ENCODE measurements around the gene MYT1. TPM values are rescaled to one million over a fixed set of nuclear protein-coding genes. Genes with fewer than 3 reads are reported as not detected.

MYT1 gene
- total RNA-seq, 4 donors from 2014 or later, result not detected

GRCh38 chr20:64225171-64225595, 60.9 kb downstream of the MYT1 start:
- WGBS, result 93% methylated on average over 14 of the region's 14 CpGs
- Histone ChIP-seq H3K27ac (replicated peaks in 1 of 4) (no peak overlapping the region), H3K9me3 (no peaks in the 10 kb centered on the region), H3K36me3 (no peaks in the 10 kb centered on the region), H3K4me3 (no peak overlapping the region), H3K27me3 (peaks cover 0 to 41% (median 0%) of the 10 kb centered on the region in 4 donors), H3K4me1 (peaks cover 9 to 29% (median 15%) of the 10 kb centered on the region in 4 donors)
- intact Hi-C loops (cut with DNase I), result no loop called here
- no peak for DNase-seq (ENCODE audit: extremely low spot score)
- TF ChIP-seq POLR2AphosphoS5 (IDR thresholded peaks at IDR 0.05) (no peak), POLR2A (IDR thresholded peaks at IDR 0.05; ENCODE audit: low read depth) (no peak), EP300 (IDR thresholded peaks at IDR 0.05) (no peak)
- TF ChIP-seq, protein P1, sequence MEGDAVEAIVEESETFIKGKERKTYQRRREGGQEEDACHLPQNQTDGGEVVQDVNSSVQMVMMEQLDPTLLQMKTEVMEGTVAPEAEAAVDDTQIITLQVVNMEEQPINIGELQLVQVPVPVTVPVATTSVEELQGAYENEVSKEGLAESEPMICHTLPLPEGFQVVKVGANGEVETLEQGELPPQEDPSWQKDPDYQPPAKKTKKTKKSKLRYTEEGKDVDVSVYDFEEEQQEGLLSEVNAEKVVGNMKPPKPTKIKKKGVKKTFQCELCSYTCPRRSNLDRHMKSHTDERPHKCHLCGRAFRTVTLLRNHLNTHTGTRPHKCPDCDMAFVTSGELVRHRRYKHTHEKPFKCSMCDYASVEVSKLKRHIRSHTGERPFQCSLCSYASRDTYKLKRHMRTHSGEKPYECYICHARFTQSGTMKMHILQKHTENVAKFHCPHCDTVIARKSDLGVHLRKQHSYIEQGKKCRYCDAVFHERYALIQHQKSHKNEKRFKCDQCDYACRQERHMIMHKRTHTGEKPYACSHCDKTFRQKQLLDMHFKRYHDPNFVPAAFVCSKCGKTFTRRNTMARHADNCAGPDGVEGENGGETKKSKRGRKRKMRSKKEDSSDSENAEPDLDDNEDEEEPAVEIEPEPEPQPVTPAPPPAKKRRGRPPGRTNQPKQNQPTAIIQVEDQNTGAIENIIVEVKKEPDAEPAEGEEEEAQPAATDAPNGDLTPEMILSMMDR (IDR thresholded peaks at IDR 0.05), result no peak

- peaks cover 0 to 41% (median 0%) of the 10 kb centered on the region in 4 donors for H3K27me3 ChIP-seq
- H3K36me3 ChIP-seq, result no peaks in the 10 kb centered on the region
- H3K4me1 ChIP-seq, result peaks cover 9 to 29% (median 15%) of the 10 kb centered on the region in 4 donors
- no peak overlapping the region for H3K4me3 ChIP-seq
- no peak for DNase-seq (ENCODE audit: extremely low spot score)
- H3K9me3 ChIP-seq, result no peaks in the 10 kb centered on the region
- intact Hi-C loops (cut with DNase I), result no loop called here
- H3K27ac ChIP-seq (replicated peaks in 1 of 4), result no peak overlapping the region
- WGBS, result 90% methylated on average over 10 of the region's 14 CpGs
- TF ChIP-seq EP300 (IDR thresholded peaks at IDR 0.05) (no peak), POLR2AphosphoS5 (IDR thresholded peaks at IDR 0.05) (no peak), POLR2A (IDR thresholded peaks at IDR 0.05; ENCODE audit: low read depth) (no peak)
- TF ChIP-seq, protein P1 (IDR thresholded peaks at IDR 0.05), result no peak
Observed at GRCh38 chr20:64225828-64226598, 61.8 kb downstream of the MYT1 start.

DNA sequence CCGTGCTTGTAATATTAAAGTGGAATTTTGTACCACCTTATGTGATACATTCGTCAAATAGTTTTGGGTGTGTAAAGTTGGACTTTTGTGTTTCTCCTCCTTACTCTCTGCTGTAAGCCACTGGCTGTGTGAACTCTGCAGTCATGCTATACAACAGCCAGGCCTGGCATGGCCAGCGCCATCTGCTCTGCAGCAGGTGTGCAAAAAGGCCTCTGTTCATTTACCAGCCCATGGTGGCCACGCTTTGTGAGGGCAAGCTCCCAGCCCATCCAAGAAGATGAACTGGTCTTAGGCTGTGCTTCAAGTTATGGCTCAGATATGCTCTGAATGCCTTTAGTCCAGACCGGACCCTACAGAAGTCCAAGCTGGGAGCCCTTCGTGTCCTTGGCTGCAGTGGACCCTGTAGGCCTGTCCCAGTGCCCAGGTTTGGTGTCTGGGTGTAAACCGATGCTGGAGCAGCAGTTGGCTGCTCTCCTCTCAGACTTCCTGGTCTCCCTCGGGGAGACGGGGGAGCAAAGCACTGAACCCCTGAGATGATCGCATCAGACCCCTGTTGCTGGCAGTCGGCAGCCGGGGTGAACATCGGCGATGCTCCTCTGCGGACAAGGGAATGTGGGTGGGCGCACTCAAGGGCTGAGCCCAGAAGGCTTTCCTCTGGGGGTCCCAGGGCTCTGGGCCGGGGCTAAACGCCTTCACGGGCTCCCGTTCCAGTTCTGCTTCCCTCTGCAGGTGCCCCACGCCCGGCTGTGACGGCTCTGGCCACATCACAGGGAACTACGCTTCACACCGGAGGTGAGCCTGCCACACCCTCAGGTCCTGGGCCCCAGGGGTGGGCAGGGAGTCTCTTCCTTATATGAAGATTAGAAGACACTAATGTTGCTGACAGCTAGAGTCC, 62.7 kb downstream of the MYT1 start:
- WGBS, result 91% methylated on average over 24 of the region's 25 CpGs
- intact Hi-C loops (cut with DNase I), result no loop called here
- peaks cover 0 to 41% (median 0%) of the 10 kb centered on the region in 4 donors for H3K27me3 ChIP-seq

GRCh38 chr20:64228086-64228653, 63.9 kb downstream of the MYT1 start:
- intact Hi-C loops (cut with DNase I), result no loop called here
- Histone ChIP-seq H3K36me3 (no peaks in the 10 kb centered on the region), H3K27ac (replicated peaks in 1 of 4) (no peak overlapping the region), H3K4me3 (no peak overlapping the region), H3K27me3 (peaks cover 0 to 37% (median 0%) of the 10 kb centered on the region in 4 donors), H3K9me3 (no peaks in the 10 kb centered on the region), H3K4me1 (peaks cover 9 to 25% (median 14%) of the 10 kb centered on the region in 4 donors)
- TF ChIP-seq EP300 (IDR thresholded peaks at IDR 0.05) (no peak), POLR2AphosphoS5 (IDR thresholded peaks at IDR 0.05) (no peak), POLR2A (IDR thresholded peaks at IDR 0.05; ENCODE audit: low read depth) (no peak)
- TF ChIP-seq, protein P1 (IDR thresholded peaks at IDR 0.05), result no peak
- no peak for DNase-seq (ENCODE audit: extremely low spot score)
- WGBS, result 86% methylated on average over 8 of the region's 8 CpGs

More for the DNA sequence above, 62.7 kb downstream of the MYT1 start:
- Histone ChIP-seq H3K4me1 (peaks cover 9 to 29% (median 15%) of the 10 kb centered on the region in 4 donors), H3K9me3 (no peaks in the 10 kb centered on the region), H3K27ac (replicated peaks in 1 of 4) (no peak overlapping the region), H3K4me3 (no peak overlapping the region), H3K36me3 (no peaks in the 10 kb centered on the region)
- TF ChIP-seq, protein P1 (IDR thresholded peaks at IDR 0.05), result no peak
- TF ChIP-seq POLR2AphosphoS5 (IDR thresholded peaks at IDR 0.05), result no peak
- TF ChIP-seq POLR2A (IDR thresholded peaks at IDR 0.05; ENCODE audit: low read depth), result no peak
- no peak for TF ChIP-seq EP300 (IDR thresholded peaks at IDR 0.05)
- no peak for DNase-seq (ENCODE audit: extremely low spot score)
